ENCODE measurements around the gene SLC35F6.

Gene SLC35F6

GRCh38 chr2:26742048-26742770 is 21.9 kb upstream of the SLC35F6 start:
- Histone ChIP-seq H4K91ac (ENCODE audit: low read depth, low read length) (no peak overlapping the region), H3K27me3 (ENCODE audit: insufficient read depth, low read length) (no peaks in the 10 kb centered on the region), H3K79me2 (ENCODE audit: control insufficient read depth, insufficient read depth, low read length, poor library complexity) (no peaks in the 10 kb centered on the region), H3K14ac (ENCODE audit: low read length) (no peak overlapping the region), H2AFZ (ENCODE audit: insufficient read depth, low read length, poor library complexity) (no peak overlapping the region), H2BK5ac (ENCODE audit: low read depth, low read length, poor library complexity) (no peak overlapping the region), H3K4me1 (ENCODE audit: control insufficient read depth in 1 of 2, insufficient read depth in 2 of 2, low read length in 2 of 2) (no peaks in the 10 kb centered on the region), H2AK5ac (ENCODE audit: low read length) (no peak overlapping the region), H3K4ac (ENCODE audit: low read depth, low read length) (no peak overlapping the region), H3K9me3 (ENCODE audit: insufficient read depth, low read depth, low read length) (no peaks in the 10 kb centered on the region), H3K4me2 (ENCODE audit: low read length) (no peak overlapping the region), H4K12ac (ENCODE audit: low read depth, low read length) (no peak overlapping the region), H3K18ac (ENCODE audit: low read length) (no peak overlapping the region), H3K4me3 (ENCODE audit: low read depth, low read length) (no peak overlapping the region), H3K27ac (ENCODE audit: low read depth, low read length) (no peak overlapping the region), H4K8ac (ENCODE audit: low read depth, low read length) (no peak overlapping the region), H3K9ac (ENCODE audit: low read length) (no peak overlapping the region), H2BK120ac (ENCODE audit: insufficient read depth, low read length, poor library complexity) (no peak overlapping the region), H2BK12ac (ENCODE audit: low read length) (no peak overlapping the region), H3K23ac (ENCODE audit: low read length) (no peak overlapping the region), H3K36me3 (ENCODE audit: control insufficient read depth in 1 of 2, insufficient read depth in 2 of 2, low read length in 2 of 2) (no peaks in the 10 kb centered on the region), H3K79me1 (ENCODE audit: low read length) (no peaks in the 10 kb centered on the region)
- DNase-seq = no peak
- WGBS (ENCODE audit: extremely low coverage, insufficient coverage, insufficient read length) = no CpG with 5 or more reads among the region's 15 CpGs

- Histone ChIP-seq H2BK5ac (ENCODE audit: low read depth, low read length, poor library complexity) (no peak overlapping the region), H2AK5ac (ENCODE audit: low read length) (no peak overlapping the region), H3K18ac (ENCODE audit: low read length) (no peak overlapping the region), H3K9ac (ENCODE audit: low read length) (no peak overlapping the region), H3K36me3 (ENCODE audit: control insufficient read depth in 1 of 2, insufficient read depth in 2 of 2, low read length in 2 of 2) (no peaks in the 10 kb centered on the region), H3K79me1 (ENCODE audit: low read length) (no peaks in the 10 kb centered on the region), H3K4me2 (ENCODE audit: low read length) (no peak overlapping the region), H2BK120ac (ENCODE audit: insufficient read depth, low read length, poor library complexity) (no peak overlapping the region), H3K23ac (ENCODE audit: low read length) (no peak overlapping the region), H3K4ac (ENCODE audit: low read depth, low read length) (no peak overlapping the region), H3K4me1 (ENCODE audit: control insufficient read depth in 1 of 2, insufficient read depth in 2 of 2, low read length in 2 of 2) (no peaks in the 10 kb centered on the region), H4K12ac (ENCODE audit: low read depth, low read length) (no peak overlapping the region), H2BK12ac (ENCODE audit: low read length) (no peak overlapping the region), H2AFZ (ENCODE audit: insufficient read depth, low read length, poor library complexity) (no peak overlapping the region), H4K91ac (ENCODE audit: low read depth, low read length) (no peak overlapping the region), H3K4me3 (ENCODE audit: low read depth, low read length) (no peak overlapping the region), H3K79me2 (ENCODE audit: control insufficient read depth, insufficient read depth, low read length, poor library complexity) (no peaks in the 10 kb centered on the region), H4K8ac (ENCODE audit: low read depth, low read length) (no peak overlapping the region), H3K14ac (ENCODE audit: low read length) (no peak overlapping the region), H3K27me3 (ENCODE audit: insufficient read depth, low read length) (no peaks in the 10 kb centered on the region), H3K27ac (ENCODE audit: low read depth, low read length) (no peak overlapping the region), H3K9me3 (ENCODE audit: insufficient read depth, low read depth, low read length) (no peaks in the 10 kb centered on the region)
- WGBS (ENCODE audit: extremely low coverage, insufficient coverage, insufficient read length) = no CpG with 5 or more reads among the region's 3 CpGs
- no peak for DNase-seq
Measured at GRCh38 chr2:26743852-26744251, 20.2 kb upstream of the SLC35F6 start.

GRCh38 chr2:26744953-26745352 is 19.1 kb upstream of the SLC35F6 start:
- no peak overlapping the region for H3K18ac ChIP-seq (ENCODE audit: low read length)
- H3K79me2 ChIP-seq (ENCODE audit: control insufficient read depth, insufficient read depth, low read length, poor library complexity) = no peaks in the 10 kb centered on the region
- no peak overlapping the region for H4K12ac ChIP-seq (ENCODE audit: low read depth, low read length)
- no peaks in the 10 kb centered on the region for H3K79me1 ChIP-seq (ENCODE audit: low read length)
- H2BK5ac ChIP-seq (ENCODE audit: low read depth, low read length, poor library complexity) = no peak overlapping the region
- no peak for DNase-seq
- H3K4me1 ChIP-seq (ENCODE audit: control insufficient read depth in 1 of 2, insufficient read depth in 2 of 2, low read length in 2 of 2) = peaks cover 1% of the 10 kb centered on the region in 2 experiments
- H2AK5ac ChIP-seq (ENCODE audit: low read length) = peak overlapping the region; percentile 70
- H3K9ac ChIP-seq (ENCODE audit: low read length) = peak overlapping the region; percentile 33
- no peak overlapping the region for H3K27ac ChIP-seq (ENCODE audit: low read depth, low read length)
- H3K4ac ChIP-seq (ENCODE audit: low read depth, low read length) = no peak overlapping the region
- no peaks in the 10 kb centered on the region for H3K36me3 ChIP-seq (ENCODE audit: control insufficient read depth in 1 of 2, insufficient read depth in 2 of 2, low read length in 2 of 2)
- H4K8ac ChIP-seq (ENCODE audit: low read depth, low read length) = no peak overlapping the region
- no peak overlapping the region for H3K23ac ChIP-seq (ENCODE audit: low read length)
- no peak overlapping the region for H2BK120ac ChIP-seq (ENCODE audit: insufficient read depth, low read length, poor library complexity)
- no peak overlapping the region for H2BK12ac ChIP-seq (ENCODE audit: low read length)
- H3K4me2 ChIP-seq (ENCODE audit: low read length) = no peak overlapping the region
- H2AFZ ChIP-seq (ENCODE audit: insufficient read depth, low read length, poor library complexity) = no peak overlapping the region
- WGBS (ENCODE audit: extremely low coverage, insufficient coverage, insufficient read length) = no CpG with 5 or more reads among the region's 3 CpGs
- no peak overlapping the region for H4K91ac ChIP-seq (ENCODE audit: low read depth, low read length)
- H3K4me3 ChIP-seq (ENCODE audit: low read depth, low read length) = no peak overlapping the region
- H3K9me3 ChIP-seq (ENCODE audit: insufficient read depth, low read depth, low read length) = no peaks in the 10 kb centered on the region
- H3K27me3 ChIP-seq (ENCODE audit: insufficient read depth, low read length) = no peaks in the 10 kb centered on the region
- no peak overlapping the region for H3K14ac ChIP-seq (ENCODE audit: low read length)

GRCh38 chr2:26745609-26746327 is 18.3 kb upstream of the SLC35F6 start:
- H2BK120ac ChIP-seq (ENCODE audit: insufficient read depth, low read length, poor library complexity) = no peak overlapping the region
- WGBS (ENCODE audit: extremely low coverage, insufficient coverage, insufficient read length) = no CpG with 5 or more reads among the region's 9 CpGs
- H2AFZ ChIP-seq (ENCODE audit: insufficient read depth, low read length, poor library complexity) = no peak overlapping the region
- DNase-seq = peak; percentile 68 to 90
- no peak overlapping the region for H2BK12ac ChIP-seq (ENCODE audit: low read length)
- H3K18ac ChIP-seq (ENCODE audit: low read length) = no peak overlapping the region
- H3K36me3 ChIP-seq (ENCODE audit: control insufficient read depth in 1 of 2, insufficient read depth in 2 of 2, low read length in 2 of 2) = no peaks in the 10 kb centered on the region
- H3K4me2 ChIP-seq (ENCODE audit: low read length) = no peak overlapping the region
- H3K9me3 ChIP-seq (ENCODE audit: insufficient read depth, low read depth, low read length) = no peaks in the 10 kb centered on the region
- no peak overlapping the region for H3K4me3 ChIP-seq (ENCODE audit: low read depth, low read length)
- H4K8ac ChIP-seq (ENCODE audit: low read depth, low read length) = no peak overlapping the region
- no peaks in the 10 kb centered on the region for H3K79me2 ChIP-seq (ENCODE audit: control insufficient read depth, insufficient read depth, low read length, poor library complexity)
- H3K9ac ChIP-seq (ENCODE audit: low read length) = no peak overlapping the region
- H3K79me1 ChIP-seq (ENCODE audit: low read length) = no peaks in the 10 kb centered on the region
- H2BK5ac ChIP-seq (ENCODE audit: low read depth, low read length, poor library complexity) = no peak overlapping the region
- H3K27me3 ChIP-seq (ENCODE audit: insufficient read depth, low read length) = no peaks in the 10 kb centered on the region
- no peak overlapping the region for H3K23ac ChIP-seq (ENCODE audit: low read length)
- peaks cover 3% of the 10 kb centered on the region in 2 experiments for H3K4me1 ChIP-seq (ENCODE audit: control insufficient read depth in 1 of 2, insufficient read depth in 2 of 2, low read length in 2 of 2)
- no peak overlapping the region for H3K27ac ChIP-seq (ENCODE audit: low read depth, low read length)
- no peak overlapping the region for H4K91ac ChIP-seq (ENCODE audit: low read depth, low read length)
- no peak overlapping the region for H3K4ac ChIP-seq (ENCODE audit: low read depth, low read length)
- H2AK5ac ChIP-seq (ENCODE audit: low read length) = no peak overlapping the region
- H3K14ac ChIP-seq (ENCODE audit: low read length) = no peak overlapping the region
- H4K12ac ChIP-seq (ENCODE audit: low read depth, low read length) = no peak overlapping the region
